Measurements from ENCODE around the gene CUTA.

CUTA gene

GRCh38 chr6:33454009-33454946 lies 36.4 kb upstream of the CUTA start, which contains the start of gene ZBTB9 (continued):
- TF ChIP-seq, protein P1, sequence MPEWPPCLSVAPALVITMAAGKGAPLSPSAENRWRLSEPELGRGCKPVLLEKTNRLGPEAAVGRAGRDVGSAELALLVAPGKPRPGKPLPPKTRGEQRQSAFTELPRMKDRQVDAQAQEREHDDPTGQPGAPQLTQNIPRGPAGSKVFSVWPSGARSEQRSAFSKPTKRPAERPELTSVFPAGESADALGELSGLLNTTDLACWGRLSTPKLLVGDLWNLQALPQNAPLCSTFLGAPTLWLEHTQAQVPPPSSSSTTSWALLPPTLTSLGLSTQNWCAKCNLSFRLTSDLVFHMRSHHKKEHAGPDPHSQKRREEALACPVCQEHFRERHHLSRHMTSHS (tag by site-specific recombination; IDR thresholded peaks at IDR 0.05), result no peak
- 0 out of 2 replicates have a peak, but pooled peaks have one; percentile 22 for TF ChIP-seq ZNF10 (tag by site-specific recombination; IDR thresholded peaks at IDR 0.05)
- no peak for TF ChIP-seq ZNF114 (tag by site-specific recombination; IDR thresholded peaks at IDR 0.05)
- no peak for TF ChIP-seq ZNF37A (tag by site-specific recombination; IDR thresholded peaks at IDR 0.05)
- TF ChIP-seq EGR2 (tag by site-specific recombination; IDR thresholded peaks at IDR 0.05; ENCODE audit: low read depth), result peak; percentile 77
- no peak for TF ChIP-seq ZNF555 (tag by site-specific recombination; conservative IDR thresholded peaks at IDR 0.05)
- TF ChIP-seq ZNF48 (tag by site-specific recombination; IDR thresholded peaks at IDR 0.05), result no peak
- no peak for TF ChIP-seq GLI4 (tag by site-specific recombination; IDR thresholded peaks at IDR 0.05)
- no peak for TF ChIP-seq ZNF112 (tag by site-specific recombination; IDR thresholded peaks at IDR 0.05)
- TF ChIP-seq ZNF449 (tag by site-specific recombination; IDR thresholded peaks at IDR 0.05), result no peak
- TF ChIP-seq ZBTB26 (tag by site-specific recombination; optimal IDR thresholded peaks at IDR 0.05), result peak; percentile 49
- TF ChIP-seq ZNF843 (tag by site-specific recombination; IDR thresholded peaks at IDR 0.05), result peak; percentile 65; the same call in 1 of the 2 replicates
- TF ChIP-seq YY2 (tag by site-specific recombination; IDR thresholded peaks at IDR 0.05), result no peak
- TF ChIP-seq ZNF501 (tag by site-specific recombination; IDR thresholded peaks at IDR 0.05), result peak; percentile 90; the same call in 1 of the 2 replicates
- TF ChIP-seq, protein P2, sequence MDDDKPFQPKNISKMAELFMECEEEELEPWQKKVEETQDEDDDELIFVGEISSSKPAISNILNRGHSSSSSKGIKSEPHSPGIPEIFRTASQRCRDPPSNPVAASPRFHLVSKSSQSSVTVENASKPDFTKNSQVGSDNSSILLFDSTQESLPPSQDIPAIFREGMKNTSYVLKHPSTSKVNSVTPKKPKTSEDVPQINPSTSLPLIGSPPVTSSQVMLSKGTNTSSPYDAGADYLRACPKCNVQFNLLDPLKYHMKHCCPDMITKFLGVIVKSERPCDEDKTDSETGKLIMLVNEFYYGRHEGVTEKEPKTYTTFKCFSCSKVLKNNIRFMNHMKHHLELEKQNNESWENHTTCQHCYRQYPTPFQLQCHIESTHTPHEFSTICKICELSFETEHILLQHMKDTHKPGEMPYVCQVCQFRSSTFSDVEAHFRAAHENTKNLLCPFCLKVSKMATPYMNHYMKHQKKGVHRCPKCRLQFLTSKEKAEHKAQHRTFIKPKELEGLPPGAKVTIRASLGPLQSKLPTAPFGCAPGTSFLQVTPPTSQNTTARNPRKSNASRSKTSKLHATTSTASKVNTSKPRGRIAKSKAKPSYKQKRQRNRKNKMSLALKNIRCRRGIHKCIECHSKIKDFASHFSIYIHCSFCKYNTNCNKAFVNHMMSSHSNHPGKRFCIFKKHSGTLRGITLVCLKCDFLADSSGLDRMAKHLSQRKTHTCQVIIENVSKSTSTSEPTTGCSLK (tag by site-specific recombination; IDR thresholded peaks at IDR 0.05), result no peak
- peak; percentile 79 for TF ChIP-seq SP7 (tag by site-specific recombination; IDR thresholded peaks at IDR 0.05)
- TF ChIP-seq SP2 (tag by site-specific recombination; IDR thresholded peaks at IDR 0.05), result peak; percentile 99
- TF ChIP-seq ZNF211 (tag by site-specific recombination; IDR thresholded peaks at IDR 0.05; ENCODE audit: low read depth), result no peak
- TF ChIP-seq ZNF658 (tag by site-specific recombination; IDR thresholded peaks at IDR 0.05), result no peak
- no peak for TF ChIP-seq ZNF654 (tag by site-specific recombination; IDR thresholded peaks at IDR 0.05; ENCODE audit: low read depth)
- TF ChIP-seq ZNF19 (tag by site-specific recombination; IDR thresholded peaks at IDR 0.05; ENCODE audit: low read depth), result no peak
- no peak for TF ChIP-seq ZNF311 (tag by site-specific recombination; IDR thresholded peaks at IDR 0.05; ENCODE audit: borderline replicate concordance)
- TF ChIP-seq ZNF785 (tag by site-specific recombination; IDR thresholded peaks at IDR 0.05), result no peak
- no peak for TF ChIP-seq HOXA7 (CRISPR knock-in tag; IDR thresholded peaks at IDR 0.05; ENCODE audit: borderline replicate concordance)

Measured in HEK293 (cell line).